ENCODE results near the gene FAM107B.

FAM107B gene

GRCh38 chr10:14550471-14550981 lies 224.2 kb downstream of the FAM107B start:
- DNase-seq, result peak; percentile 56

- DNase-seq, result no peak
Observed at GRCh38 chr10:14549496-14549895, 225.2 kb downstream of the FAM107B start.

- DNase-seq, result no peak
Observed at GRCh38 chr10:14548970-14549369, 225.7 kb downstream of the FAM107B start.

- DNase-seq, result no peak
Observed at GRCh38 chr10:14548474-14548873, 226.2 kb downstream of the FAM107B start.

DNA sequence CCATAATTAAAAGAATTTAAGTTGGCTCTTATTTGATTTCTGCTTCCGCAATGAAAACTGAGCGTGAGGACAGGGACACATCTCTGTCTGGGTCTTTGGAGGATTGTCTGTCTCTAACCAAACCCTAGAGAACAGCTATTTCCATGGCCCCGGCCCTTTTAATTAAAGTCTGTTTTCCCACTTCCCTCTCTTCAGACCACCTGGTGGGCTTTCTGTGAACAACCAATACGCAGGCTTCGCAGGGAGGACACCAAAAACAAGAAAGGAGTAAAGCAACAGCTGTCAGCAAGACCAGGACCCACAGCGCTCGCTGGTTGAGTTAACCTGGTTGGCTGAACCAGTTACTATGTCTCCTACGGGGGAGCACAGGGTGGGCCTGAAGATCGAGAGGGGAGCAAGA lies 226.9 kb downstream of the FAM107B start:
- DNase-seq, result no peak

GRCh38 chr10:14545827-14546226 lies 228.9 kb downstream of the FAM107B start:
- no peak for DNase-seq

GRCh38 chr10:14543904-14544210 lies 230.8 kb downstream of the FAM107B start:
- DNase-seq, result no peak

GRCh38 chr10:14543046-14543903 lies 231.4 kb downstream of the FAM107B start:
- peak; percentile 59 for DNase-seq

DNA sequence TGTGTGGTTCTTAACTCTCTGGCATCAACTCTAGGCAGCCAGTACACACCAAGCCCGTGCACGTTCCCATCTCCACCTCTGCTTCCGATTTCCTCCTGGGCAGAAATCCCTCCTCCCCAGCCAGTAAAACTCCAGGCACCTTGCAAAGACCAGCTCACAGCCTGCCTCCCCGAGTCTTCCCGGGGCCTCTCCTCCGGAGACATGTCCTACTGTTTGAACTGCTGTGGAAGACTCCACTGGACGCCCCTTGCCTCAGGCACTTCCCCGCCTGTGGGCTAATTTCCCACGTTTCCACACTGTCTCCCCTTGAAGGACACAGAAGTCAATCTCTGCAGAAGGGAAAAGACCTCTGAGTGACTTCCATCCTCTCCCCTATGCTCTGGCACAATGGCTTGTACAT lies 233.3 kb downstream of the FAM107B start:
- no peak for DNase-seq

DNA sequence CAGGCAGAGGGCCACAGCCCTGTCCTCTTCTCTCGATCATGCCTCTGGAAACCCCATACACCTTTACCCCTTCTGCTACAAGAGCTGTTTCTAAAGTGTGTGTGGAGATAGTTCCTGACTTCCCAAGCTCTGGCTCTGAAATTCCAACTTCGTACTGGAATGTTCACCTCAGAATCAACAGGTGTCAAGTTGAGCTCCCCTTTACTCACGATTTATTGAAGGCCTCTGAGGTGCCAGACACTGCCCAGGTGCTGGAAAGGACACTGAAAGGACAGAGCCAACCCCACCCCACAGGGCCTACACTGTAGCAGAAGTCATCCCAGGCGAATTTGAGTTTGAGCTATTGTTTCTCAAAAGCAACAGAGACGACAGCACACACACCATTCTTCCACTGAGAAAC lies 234.1 kb downstream of the FAM107B start:
- no peak for DNase-seq

GRCh38 chr10:14540062-14540461 lies 234.6 kb downstream of the FAM107B start:
- DNase-seq, result no peak

DNA sequence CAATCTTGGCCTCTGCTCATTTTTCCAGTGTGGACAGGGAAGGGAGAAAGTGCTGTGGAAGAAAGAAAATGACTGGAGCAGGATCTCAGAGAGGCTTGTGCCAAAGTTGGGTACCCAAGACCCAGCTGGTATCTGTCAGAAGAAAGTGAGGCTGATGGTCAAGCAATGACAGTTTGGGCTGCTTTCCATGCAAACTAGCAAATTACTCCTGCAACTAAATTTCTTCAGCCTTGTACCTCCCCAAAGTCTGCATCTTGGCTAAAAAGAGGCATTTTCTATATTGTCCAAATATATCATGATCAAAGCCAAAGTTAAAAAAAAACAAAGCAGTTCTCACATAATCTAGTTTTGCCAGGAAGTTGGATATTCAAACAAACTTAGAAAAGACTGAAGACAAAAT lies 235.5 kb downstream of the FAM107B start:
- DNase-seq, result no peak

- peak; percentile 61 for DNase-seq
Observed at GRCh38 chr10:14536241-14537213, 238.2 kb downstream of the FAM107B start.

GRCh38 chr10:14535457-14536130 lies 239.1 kb downstream of the FAM107B start:
- DNase-seq, result no peak

GRCh38 chr10:14534152-14534551 lies 240.5 kb downstream of the FAM107B start:
- no peak for DNase-seq

GRCh38 chr10:14533295-14533694 lies 241.4 kb downstream of the FAM107B start:
- DNase-seq, result no peak

DNA sequence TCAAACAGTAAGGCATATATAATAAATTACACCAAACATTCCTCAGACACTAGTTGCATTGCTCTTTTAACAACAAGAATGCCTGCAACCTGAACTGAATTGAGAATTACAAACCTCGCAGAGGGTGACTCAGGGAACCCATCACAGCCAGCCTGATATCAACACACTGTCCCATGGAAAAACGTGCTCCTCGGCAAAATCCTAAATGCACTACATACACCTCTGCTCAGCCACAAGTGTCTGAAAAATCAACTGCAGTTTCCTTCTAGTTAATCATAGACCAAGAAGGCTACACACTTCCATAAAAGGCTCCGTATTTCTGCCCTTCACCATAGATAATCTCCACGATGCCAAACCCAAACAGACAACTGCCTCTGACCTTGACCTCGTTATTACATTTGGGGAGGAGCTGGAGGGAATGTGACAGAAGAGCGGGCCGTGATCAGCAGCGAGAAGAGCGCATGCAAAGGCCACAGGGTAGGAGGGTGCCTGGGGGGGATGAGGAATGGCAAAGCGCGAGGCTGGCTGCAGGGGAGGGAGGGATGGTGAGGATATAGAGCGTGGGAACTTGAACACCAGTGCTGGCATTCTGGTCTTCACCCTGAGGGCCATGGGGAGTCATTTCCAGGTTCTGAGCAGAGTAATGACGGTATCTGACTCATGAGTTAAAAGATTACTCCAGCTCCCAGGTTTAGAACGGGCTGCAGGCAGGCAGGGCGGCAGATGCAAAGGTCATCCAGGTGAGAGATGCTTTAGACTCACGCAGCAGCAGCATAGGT lies 242.0 kb downstream of the FAM107B start:
- no peak for DNase-seq

DNA sequence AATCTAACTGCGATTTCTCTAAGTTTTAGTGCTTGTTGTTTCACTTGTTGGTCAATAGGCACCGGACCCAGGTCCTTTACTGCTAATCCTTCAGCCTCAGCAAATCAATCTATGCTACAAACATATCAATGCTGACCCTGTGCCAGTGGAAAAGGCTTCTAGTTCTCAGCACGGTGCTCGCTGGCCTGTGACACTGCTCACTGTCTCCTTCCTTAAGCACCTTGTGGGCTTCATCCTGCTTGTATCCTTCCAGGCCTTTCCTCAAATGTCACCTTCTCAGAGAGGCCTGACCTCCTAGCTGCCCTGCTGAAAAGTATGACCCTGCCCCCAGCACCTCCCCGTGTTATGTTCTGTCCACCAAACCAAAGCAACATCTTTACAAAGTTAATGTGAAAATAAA lies 242.7 kb downstream of the FAM107B start:
- no peak for DNase-seq

DNA sequence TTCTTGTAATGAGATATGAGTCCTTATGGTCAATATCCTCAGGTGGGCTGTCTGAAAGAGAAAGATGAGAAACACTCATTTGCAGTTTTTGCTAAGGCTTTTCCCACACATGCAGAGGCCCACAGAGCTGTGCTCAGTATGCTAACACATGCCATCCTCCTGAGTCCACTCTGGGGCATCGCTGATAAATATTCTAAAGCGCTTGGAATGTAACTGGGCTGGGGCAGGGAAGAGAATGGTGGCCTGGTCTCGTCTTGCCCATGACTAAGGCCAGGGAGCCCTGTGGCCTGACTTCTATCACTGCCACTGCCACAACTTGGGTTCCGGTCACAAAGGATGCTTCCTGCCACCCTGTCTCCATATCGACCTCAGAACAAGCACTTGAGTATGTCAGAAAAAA lies 244.2 kb downstream of the FAM107B start:
- no peak for DNase-seq

GRCh38 chr10:14529351-14529750 lies 245.3 kb downstream of the FAM107B start:
- DNase-seq, result no peak

DNA sequence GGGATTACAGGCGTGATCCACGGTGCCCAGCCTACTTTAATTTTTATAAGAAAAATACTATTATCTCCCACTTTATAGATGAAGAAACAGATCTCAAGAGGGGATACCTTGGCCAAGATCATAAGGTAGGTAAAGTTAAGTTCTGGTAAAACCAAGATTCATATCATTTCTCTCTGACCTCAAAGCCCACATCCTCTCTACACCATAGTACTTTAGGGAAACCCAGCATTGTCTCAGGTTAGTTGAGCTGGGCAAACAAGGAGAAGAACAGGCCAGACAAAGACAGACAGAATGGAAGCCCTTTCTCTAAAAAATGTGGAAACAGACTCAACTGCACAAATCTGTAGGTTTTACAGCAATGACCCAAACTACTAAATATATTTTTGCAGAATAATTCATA lies 246.2 kb downstream of the FAM107B start:
- DNase-seq, result no peak

- no peak for DNase-seq
Observed at GRCh38 chr10:14527915-14528314, 246.8 kb downstream of the FAM107B start.
